Activated CD8-positive, alpha-beta memory T cell treated with anti-CD3 and anti-CD28 coated beads, Interleukin-2, amount 10 ng/mL, durations not matched to agents 7 days and 5 days (primary cell): ENCODE results near the gene TWSG1. TPM values are rescaled to one million over a fixed set of nuclear protein-coding genes. Genes with fewer than 3 reads are reported as not detected.
"Not testable (repeated sequence)": the region's sequence is repeated elsewhere in the genome, so short reads cannot be mapped to it uniquely, and the experiment has no call there.

ENCODE experiments used
- ATAC-seq: fragments of 150-1000 bp; cut with Tn5 transposase; one replicate; pipeline ENCODE4 v1.10.0; 2021; ENCODE audit warnings: moderate library complexity
- CTCF ChIA-PET: fragments of 350-600 bp; sonication (Branson Sonifier 250); formaldehyde crosslinking; loops from one replicate; lab custom pipeline; 2021; ENCODE audit warnings: antibody characterized with exemption; lab: Charles Lee
- DNase-seq: peaks from one replicate; pipeline ENCODE4 v3.0.0-alpha.2; 2020
- H3K27ac Mint-ChIP-seq: one replicate; pipeline ENCODE4 v1.8.0; 2021; ENCODE audit warnings: mild to moderate bottlenecking, mixed read lengths
- H3K27me3 Mint-ChIP-seq: one replicate; pipeline ENCODE4 v1.8.0; 2021; ENCODE audit warnings: mixed read lengths
- H3K36me3 Mint-ChIP-seq: one replicate; pipeline ENCODE4 v1.8.0; 2021; ENCODE audit warnings: mild to moderate bottlenecking, mixed read lengths
- H3K4me1 Mint-ChIP-seq: one replicate; pipeline ENCODE4 v1.8.0; 2021; ENCODE audit warnings: mixed read lengths
- H3K4me3 Mint-ChIP-seq: one replicate; pipeline ENCODE4 v1.8.0; 2021; ENCODE audit warnings: mild to moderate bottlenecking, moderate library complexity, mixed read lengths
- H3K9me3 Mint-ChIP-seq: one replicate; pipeline ENCODE4 v1.8.0; 2022; ENCODE audit warnings: low read depth, mixed read lengths
- total RNA-seq, 2 experiments: library from RNA; stranded (reverse); gene quantifications; one replicate each; pipeline ENCODE4 v1.2.3, GENCODE V29; 2021

The TWSG1 gene
- total RNA-seq, 2 experiments from 2014 or later: 11.2 TPM

DNA sequence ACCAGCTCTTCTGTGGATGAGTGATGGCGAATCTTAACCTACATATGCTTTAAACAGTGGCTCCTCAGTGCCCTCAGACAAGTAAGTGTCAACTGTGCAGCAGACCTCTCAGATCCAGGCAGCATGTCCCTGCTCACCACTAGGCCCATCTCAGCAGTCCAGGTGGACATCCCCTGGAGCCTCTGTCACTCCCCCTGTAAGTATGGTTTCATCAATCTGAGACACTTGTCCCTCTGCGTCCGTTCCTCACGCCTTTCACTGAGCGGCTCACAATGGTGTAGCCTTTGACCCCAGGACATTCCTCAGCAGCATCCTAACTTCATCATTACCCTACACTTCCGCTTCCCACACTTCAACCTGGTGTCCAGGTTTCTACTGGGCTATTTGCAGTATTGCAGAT, 71.4 kb downstream of the TWSG1 start:
- ATAC-seq (no peak), DNase-seq (no peak)
- Mint-ChIP-seq H3K4me1 (peaks cover 5% of the 10 kb centered on the region), H3K4me3 (no peak overlapping the region), H3K36me3 (peaks cover 4% of the 10 kb centered on the region), H3K9me3 (no peaks in the 10 kb centered on the region), H3K27me3 (peaks cover 6% of the 10 kb centered on the region), H3K27ac (no peak overlapping the region)
- CTCF ChIA-PET: no interaction called here

DNA sequence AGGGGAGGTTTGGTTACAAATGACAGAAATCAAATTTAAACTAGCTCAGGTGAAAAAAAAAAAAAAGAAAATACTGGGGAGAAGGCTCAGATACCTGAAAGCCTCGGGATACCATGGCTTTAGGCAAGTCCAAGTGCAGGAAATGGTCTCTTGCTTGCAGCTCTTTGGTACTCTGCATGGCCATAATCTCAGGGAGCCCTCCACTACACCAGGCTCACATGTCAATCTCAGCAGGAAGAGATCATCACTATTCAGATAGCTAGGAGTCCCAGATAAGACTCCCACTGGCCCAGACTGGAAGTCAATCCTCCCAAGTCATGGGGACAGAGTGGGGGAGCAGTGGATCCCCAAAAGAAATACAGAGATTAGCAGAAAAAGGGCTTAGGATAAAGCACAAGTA, 75.9 kb downstream of the TWSG1 start:
- H3K4me3 Mint-ChIP-seq: no peak overlapping the region
- no peaks in the 10 kb centered on the region for H3K9me3 Mint-ChIP-seq
- peaks cover 13% of the 10 kb centered on the region for H3K27me3 Mint-ChIP-seq
- H3K4me1 Mint-ChIP-seq: no peaks in the 10 kb centered on the region
- ATAC-seq: no peak
- DNase-seq: no peak
- H3K36me3 Mint-ChIP-seq: no peaks in the 10 kb centered on the region
- H3K27ac Mint-ChIP-seq: no peak overlapping the region
- CTCF ChIA-PET: no interaction called here

GRCh38 chr18:9413576-9413975, 79.0 kb downstream of the TWSG1 start:
- Mint-ChIP-seq H3K27me3 (peaks cover 13% of the 10 kb centered on the region), H3K9me3 (no peaks in the 10 kb centered on the region), H3K27ac (no peak overlapping the region), H3K4me3 (no peak overlapping the region), H3K4me1 (no peaks in the 10 kb centered on the region), H3K36me3 (no peaks in the 10 kb centered on the region)
- ATAC-seq (no peak), DNase-seq (no peak)
- CTCF ChIA-PET: no interaction called here

DNA sequence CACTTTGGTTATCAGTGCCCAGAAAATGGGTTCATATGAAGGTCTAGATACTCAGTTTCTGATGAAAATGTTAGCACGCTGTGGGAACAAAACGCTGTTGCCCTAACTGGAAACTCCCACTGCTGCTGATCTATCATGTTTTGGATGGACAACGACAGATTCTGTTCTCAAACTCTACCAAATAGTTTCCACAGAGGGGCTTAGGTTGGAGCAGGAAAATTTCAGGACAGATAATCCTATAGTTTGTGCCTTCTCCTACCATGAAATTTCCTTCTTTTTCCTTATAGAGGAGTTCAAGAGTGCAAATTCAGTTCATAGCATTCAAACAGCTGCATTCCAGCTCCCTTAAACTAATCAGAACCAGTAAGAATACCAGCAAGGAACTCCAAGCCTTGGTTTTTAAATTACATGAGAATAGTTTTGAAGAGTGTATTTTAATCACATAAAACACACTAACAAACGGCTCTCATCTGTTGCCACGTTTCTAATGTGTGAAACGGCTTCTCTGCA, 82.0 kb downstream of the TWSG1 start:
- H3K36me3 Mint-ChIP-seq: no peaks in the 10 kb centered on the region
- ATAC-seq: no peak
- no peaks in the 10 kb centered on the region for H3K9me3 Mint-ChIP-seq
- CTCF ChIA-PET: no interaction called here
- no peak overlapping the region for H3K27ac Mint-ChIP-seq
- H3K4me3 Mint-ChIP-seq: no peak overlapping the region
- no peaks in the 10 kb centered on the region for H3K4me1 Mint-ChIP-seq
- no peak for DNase-seq
- peaks cover 7% of the 10 kb centered on the region for H3K27me3 Mint-ChIP-seq

GRCh38 chr18:9417073-9417851, 82.7 kb downstream of the TWSG1 start:
- no peak overlapping the region for H3K4me3 Mint-ChIP-seq
- DNase-seq (no peak), ATAC-seq (no peak)
- H3K9me3 Mint-ChIP-seq: no peaks in the 10 kb centered on the region
- peaks cover 3% of the 10 kb centered on the region for H3K27me3 Mint-ChIP-seq
- CTCF ChIA-PET: no interaction called here
- no peaks in the 10 kb centered on the region for H3K4me1 Mint-ChIP-seq
- H3K36me3 Mint-ChIP-seq: no peaks in the 10 kb centered on the region
- H3K27ac Mint-ChIP-seq: no peak overlapping the region

- Mint-ChIP-seq H3K27ac (no peak overlapping the region), H3K4me3 (no peak overlapping the region), H3K27me3 (peaks cover 2% of the 10 kb centered on the region), H3K36me3 (no peaks in the 10 kb centered on the region), H3K4me1 (no peaks in the 10 kb centered on the region), H3K9me3 (no peaks in the 10 kb centered on the region)
- DNase-seq: no peak
- no peak for ATAC-seq
- CTCF ChIA-PET: no interaction called here
Measured at GRCh38 chr18:9418047-9418690, 83.6 kb downstream of the TWSG1 start.

DNA sequence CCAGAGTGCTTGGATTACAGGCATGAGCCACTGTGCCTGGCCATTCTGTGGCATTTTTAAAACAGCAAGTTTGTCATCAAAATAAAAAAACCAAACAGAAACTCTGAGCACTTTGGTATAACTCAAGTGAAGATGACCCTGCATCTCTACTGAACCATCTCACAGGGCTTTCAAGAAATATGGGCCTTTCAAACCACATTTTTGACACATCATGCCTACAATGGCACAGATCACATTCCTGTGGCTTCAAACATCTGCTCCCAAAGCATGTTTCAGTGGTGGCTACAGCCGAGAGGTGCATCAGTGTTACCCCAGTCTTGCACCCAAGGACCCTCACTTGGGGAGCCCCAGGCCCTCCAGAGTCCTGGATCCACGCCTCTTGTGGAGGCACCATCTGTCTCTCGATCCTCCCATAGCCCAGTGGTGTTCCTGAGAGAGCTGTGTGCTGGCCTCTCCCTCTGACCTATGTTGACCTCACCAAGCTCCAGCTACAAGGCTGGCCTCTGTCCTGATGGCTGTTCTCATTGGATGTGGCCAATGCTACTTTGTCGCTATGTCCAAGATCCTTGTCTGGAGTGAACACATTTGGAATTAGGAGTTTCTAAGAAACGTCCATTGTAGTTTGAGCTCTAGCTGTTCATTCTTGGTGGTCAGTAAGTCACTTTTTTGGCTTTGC, 85.5 kb downstream of the TWSG1 start:
- Mint-ChIP-seq H3K4me1 (no peaks in the 10 kb centered on the region), H3K9me3 (no peaks in the 10 kb centered on the region), H3K27ac (no peak overlapping the region), H3K27me3 (peaks cover 2% of the 10 kb centered on the region), H3K4me3 (no peak overlapping the region), H3K36me3 (no peaks in the 10 kb centered on the region)
- CTCF ChIA-PET: no interaction called here
- ATAC-seq (no peak), DNase-seq (no peak)

- CTCF ChIA-PET: no interaction called here
- Mint-ChIP-seq H3K4me1 (no peaks in the 10 kb centered on the region), H3K27ac (no peak overlapping the region)
Measured at GRCh38 chr18:9421096-9421900, 86.7 kb downstream of the TWSG1 start.

GRCh38 chr18:9421901-9422327, 87.3 kb downstream of the TWSG1 start:
- Mint-ChIP-seq H3K36me3 (no peaks in the 10 kb centered on the region), H3K4me3 (no peak overlapping the region), H3K4me1 (no peaks in the 10 kb centered on the region), H3K27ac (no peak overlapping the region), H3K27me3 (no peaks in the 10 kb centered on the region), H3K9me3 (no peaks in the 10 kb centered on the region)
- DNase-seq (no peak), ATAC-seq (no peak)
- CTCF ChIA-PET: no interaction called here

More at GRCh38 chr18:9421096-9421900, 86.7 kb downstream of the TWSG1 start:
- no peak for ATAC-seq
- DNase-seq: no peak
- no peaks in the 10 kb centered on the region for H3K27me3 Mint-ChIP-seq
- H3K36me3 Mint-ChIP-seq: no peaks in the 10 kb centered on the region
- no peaks in the 10 kb centered on the region for H3K9me3 Mint-ChIP-seq
- H3K4me3 Mint-ChIP-seq: no peak overlapping the region

- DNase-seq (no peak), ATAC-seq (no peak)
- Mint-ChIP-seq H3K9me3 (no peaks in the 10 kb centered on the region), H3K36me3 (no peaks in the 10 kb centered on the region), H3K4me3 (no peak overlapping the region), H3K27me3 (no peaks in the 10 kb centered on the region), H3K4me1 (no peaks in the 10 kb centered on the region), H3K27ac (no peak overlapping the region)
- CTCF ChIA-PET: no interaction called here
Measured at GRCh38 chr18:9422816-9423519, 88.4 kb downstream of the TWSG1 start.

DNA sequence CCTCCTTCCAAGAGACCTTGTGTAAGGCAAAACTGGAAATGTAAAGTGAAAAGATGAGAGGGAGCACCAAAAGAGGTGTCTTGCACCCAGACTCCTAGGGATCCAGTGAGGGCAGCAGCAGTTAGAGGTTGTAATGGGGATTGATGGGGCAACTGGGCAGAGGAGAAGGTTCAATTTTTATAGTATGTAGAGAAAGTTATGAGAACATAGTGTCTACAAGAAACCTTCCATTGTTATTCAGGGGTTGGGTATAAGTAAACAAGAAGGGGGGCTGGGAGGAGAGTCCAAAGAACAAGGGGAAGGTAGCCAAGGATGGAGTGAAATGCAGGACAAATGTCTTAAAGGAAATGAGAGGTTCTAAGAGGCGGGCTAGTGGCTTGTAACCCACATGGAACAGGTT, 89.1 kb downstream of the TWSG1 start:
- H3K4me1 Mint-ChIP-seq, ATAC-seq, H3K27ac Mint-ChIP-seq, H3K36me3 Mint-ChIP-seq, CTCF ChIA-PET, H3K9me3 Mint-ChIP-seq, H3K4me3 Mint-ChIP-seq, DNase-seq, H3K27me3 Mint-ChIP-seq: not testable (repeated sequence)

DNA sequence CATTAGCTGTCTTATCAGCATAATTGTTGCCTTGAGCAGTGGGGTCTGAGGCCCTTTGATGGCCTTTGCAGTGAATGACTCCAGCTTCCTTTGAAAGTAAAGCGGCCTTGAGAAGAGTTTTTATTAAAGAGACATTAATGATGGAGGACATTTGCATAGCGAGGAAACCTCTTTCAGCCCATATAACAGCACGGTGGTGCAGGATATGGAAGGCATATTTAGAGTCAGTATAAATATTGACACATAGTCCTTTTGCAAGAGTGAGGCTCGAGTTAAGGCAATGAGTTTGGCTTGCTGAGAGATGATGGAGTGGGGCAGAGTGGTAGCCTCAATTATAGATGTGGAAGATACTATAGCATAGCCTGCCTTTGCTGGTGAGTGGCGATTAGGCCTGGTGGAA, 89.7 kb downstream of the TWSG1 start:
- H3K27me3 Mint-ChIP-seq, H3K4me1 Mint-ChIP-seq, CTCF ChIA-PET: not testable (repeated sequence)

More for the DNA sequence above, 89.7 kb downstream of the TWSG1 start:
- H3K9me3 Mint-ChIP-seq, H3K36me3 Mint-ChIP-seq, ATAC-seq, DNase-seq, H3K4me3 Mint-ChIP-seq, H3K27ac Mint-ChIP-seq: not testable (repeated sequence)
